GM18873 (cell line): Measurements from ENCODE around the gene METTL21A.
"Not testable (repeated sequence)": the region's sequence is repeated elsewhere in the genome, so short reads cannot be mapped to it uniquely, and the experiment has no call there.

Source experiments
- ATAC-seq: cut with Tn5 transposase; IDR thresholded peaks from one replicate; pipeline ENCODE4 v1.9.1; 2021; ENCODE audit warnings: mild to moderate bottlenecking, moderate library complexity, moderate number of reproducible peaks; ENCODE audit not compliant: unreplicated experiment, low FRiP score

Gene METTL21A

GRCh38 chr2:207625014-207625907 is at the start of gene METTL21A:
Gene METTL21A (minus strand): TSS chr2:207625394. CDS start chr2:207624375, 1,019 bp downstream.
- ATAC-seq = peak; percentile 59

- no peak for ATAC-seq
Measured at GRCh38 chr2:207674826-207675225, 49.6 kb upstream of the METTL21A start.

GRCh38 chr2:207674266-207674774 is 49.1 kb upstream of the METTL21A start:
- ATAC-seq = no peak

DNA sequence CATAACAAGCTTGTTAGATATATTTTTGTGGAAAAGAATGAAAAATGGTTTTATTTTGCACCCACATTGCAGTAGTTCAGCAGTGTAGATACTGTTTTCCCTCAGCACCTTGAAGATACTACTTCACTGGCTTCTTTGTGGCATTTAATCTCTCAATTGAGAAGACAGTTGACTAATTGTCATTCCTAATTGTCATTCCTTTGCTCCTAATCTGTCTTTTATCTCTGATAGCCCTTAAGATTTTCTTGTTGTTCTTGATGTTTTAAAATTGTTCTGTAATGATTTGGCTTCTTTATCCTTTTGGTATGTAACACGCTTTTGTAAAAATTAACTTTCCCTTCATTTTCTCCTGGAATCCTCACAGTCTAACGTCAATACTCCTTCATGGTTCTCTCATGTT is 48.2 kb upstream of the METTL21A start:
- no peak for ATAC-seq

DNA sequence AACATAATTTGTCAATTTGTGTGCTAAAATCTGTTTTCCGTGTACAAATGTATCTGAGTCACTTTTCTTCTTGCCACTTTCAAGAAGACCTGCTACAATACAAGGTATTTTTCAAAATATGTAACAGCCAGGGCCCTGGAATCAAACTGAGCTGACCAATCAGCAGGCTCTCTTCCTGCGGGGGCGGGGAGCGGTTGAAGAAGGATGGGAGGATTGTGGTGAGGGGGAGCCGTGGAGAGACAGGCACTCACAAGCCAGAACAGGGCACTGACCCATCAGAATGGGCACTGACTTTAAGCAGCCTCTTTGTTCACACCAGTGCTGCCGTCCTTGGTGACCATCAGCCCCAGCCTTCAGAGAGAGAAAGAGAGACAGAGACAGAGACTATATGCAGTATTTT is 45.7 kb upstream of the METTL21A start:
- ATAC-seq = no peak

DNA sequence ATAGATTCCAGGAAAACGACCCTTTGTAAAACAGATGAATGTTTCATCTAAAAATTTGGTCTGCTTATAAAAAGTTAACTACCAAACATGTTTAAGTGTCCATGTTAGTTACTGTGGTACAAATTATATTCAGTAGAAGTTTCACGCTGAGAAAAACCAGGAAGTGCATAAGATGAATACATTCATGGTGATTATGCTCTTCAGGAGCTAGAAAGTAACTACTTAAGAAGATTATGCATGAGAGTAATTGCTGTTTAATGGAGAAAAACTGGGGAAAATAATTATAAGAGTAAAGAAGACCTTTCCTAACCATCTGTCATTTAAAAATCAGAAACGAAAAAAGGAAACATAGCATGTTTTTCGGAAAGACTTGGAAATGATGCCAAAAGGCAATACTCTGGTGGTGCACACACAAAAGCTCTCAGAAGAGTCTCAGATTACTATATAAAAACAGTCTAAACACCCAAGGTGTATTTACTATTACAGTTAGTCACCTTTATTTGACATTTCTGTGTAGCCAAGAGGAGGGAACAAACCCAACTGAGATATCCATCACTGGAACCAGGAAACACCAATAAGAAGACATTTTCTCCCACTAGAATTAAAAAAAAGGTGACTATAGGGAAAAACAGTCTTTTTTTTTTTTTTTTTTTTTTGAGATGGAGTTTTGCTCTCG is 38.8 kb upstream of the METTL21A start:
- ATAC-seq = no peak

GRCh38 chr2:207662203-207662602 is 37.0 kb upstream of the METTL21A start:
- ATAC-seq = peak; percentile 99

- ATAC-seq = no peak
Measured at GRCh38 chr2:207660994-207661393, 35.8 kb upstream of the METTL21A start.

DNA sequence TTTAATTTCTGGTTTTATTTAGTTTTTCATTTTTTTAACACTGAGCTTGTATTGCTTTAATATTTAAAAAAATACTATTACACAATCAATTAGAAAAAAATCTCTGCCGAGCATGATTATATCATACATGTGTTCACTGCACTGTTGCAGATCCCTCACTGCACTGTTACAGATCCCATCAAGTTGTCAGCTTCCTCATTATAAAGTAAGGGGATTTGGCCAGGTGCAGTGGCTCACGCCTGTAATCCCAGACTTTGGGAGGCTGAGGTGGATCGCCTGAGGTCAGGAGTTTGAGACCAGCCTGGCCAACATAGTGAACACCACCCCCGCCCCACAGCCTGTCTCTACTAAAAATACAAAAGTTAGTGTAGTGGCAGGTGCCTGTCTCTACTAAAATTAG is 33.0 kb upstream of the METTL21A start:
- ATAC-seq = no peak

DNA sequence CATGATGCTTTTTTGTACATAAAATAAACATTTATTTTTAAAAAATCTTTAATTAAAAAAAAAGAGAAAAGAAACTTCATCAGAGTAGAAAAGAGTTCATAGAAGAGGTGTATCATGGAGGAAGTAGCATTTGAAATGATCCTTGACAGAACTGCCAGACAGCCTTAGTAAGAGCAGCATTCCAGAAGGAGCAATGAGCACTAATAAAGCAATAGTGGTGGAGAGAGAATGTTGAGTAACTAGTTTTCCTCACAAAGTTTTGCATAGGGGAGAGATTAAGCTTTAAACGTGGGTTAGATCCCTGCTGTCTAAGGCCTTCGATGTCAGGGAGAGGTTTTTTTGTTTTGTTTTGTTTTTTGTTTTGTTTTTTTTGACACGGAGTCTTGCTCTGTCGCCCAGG is 29.8 kb upstream of the METTL21A start:
- ATAC-seq = no peak

DNA sequence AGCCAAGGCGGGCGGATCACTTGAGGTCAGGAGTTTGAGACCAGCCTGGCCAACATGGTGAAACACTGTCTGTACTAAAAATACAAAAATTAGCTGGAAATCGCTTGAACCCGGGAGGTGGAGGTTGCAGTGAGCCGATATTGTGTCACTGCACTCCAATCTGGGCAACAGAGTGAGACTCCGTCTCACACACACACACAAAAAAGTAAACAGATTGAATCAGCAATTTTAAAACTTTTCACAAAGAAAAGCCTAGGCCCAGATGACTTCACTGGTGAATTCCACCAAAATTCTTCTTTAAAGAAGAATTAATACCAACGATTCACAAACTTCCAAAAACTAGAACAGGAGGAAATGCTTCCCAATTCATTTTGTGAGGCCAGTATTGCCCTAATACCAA is 21.4 kb upstream of the METTL21A start:
- ATAC-seq = not testable (repeated sequence)

GRCh38 chr2:207643892-207644291 is 18.7 kb upstream of the METTL21A start:
- ATAC-seq = no peak

GRCh38 chr2:207640661-207641060 is 15.5 kb upstream of the METTL21A start:
- no peak for ATAC-seq

GRCh38 chr2:207640160-207640559 is 15.0 kb upstream of the METTL21A start:
- ATAC-seq = no peak

DNA sequence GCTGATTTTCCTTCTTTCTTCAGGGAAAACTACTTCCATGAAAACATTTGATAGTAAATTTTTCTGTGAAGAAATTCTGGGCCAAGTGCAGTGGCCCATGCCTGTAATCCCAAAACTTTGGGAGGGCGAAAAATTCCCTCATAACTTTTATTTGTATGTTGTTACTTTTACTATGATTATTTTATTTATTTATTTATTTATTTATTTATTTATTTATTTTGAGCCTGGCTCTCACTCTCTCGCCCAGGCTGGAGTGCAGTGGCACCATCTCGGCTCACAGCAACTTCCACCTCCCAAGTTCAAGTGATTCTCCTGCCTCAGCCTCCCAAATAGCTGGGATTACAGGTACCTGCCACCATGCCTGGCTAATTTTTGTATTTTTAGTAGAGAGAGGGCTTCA is 14.1 kb upstream of the METTL21A start:
- ATAC-seq = not testable (repeated sequence)

- ATAC-seq = no peak
Measured at GRCh38 chr2:207635468-207636200, 10.4 kb upstream of the METTL21A start.

DNA sequence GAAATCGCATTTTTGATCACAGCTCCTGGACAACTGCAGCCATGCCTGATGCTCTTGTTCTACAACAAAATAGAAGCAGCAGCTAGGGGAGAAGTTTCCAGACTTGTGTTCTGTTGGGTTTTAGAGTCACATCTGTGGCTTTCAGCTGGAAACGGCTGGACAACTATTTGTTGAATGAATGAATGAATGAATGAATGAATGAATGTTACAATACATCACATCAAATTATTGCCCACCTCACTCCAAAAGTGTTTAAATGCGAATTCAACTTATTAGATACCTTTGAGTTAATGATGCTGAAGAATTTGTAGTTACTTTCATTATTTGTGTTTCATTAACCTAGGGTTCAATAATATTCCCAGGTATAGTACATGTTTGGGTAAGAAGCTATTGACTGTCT is 8.5 kb upstream of the METTL21A start:
- no peak for ATAC-seq

DNA sequence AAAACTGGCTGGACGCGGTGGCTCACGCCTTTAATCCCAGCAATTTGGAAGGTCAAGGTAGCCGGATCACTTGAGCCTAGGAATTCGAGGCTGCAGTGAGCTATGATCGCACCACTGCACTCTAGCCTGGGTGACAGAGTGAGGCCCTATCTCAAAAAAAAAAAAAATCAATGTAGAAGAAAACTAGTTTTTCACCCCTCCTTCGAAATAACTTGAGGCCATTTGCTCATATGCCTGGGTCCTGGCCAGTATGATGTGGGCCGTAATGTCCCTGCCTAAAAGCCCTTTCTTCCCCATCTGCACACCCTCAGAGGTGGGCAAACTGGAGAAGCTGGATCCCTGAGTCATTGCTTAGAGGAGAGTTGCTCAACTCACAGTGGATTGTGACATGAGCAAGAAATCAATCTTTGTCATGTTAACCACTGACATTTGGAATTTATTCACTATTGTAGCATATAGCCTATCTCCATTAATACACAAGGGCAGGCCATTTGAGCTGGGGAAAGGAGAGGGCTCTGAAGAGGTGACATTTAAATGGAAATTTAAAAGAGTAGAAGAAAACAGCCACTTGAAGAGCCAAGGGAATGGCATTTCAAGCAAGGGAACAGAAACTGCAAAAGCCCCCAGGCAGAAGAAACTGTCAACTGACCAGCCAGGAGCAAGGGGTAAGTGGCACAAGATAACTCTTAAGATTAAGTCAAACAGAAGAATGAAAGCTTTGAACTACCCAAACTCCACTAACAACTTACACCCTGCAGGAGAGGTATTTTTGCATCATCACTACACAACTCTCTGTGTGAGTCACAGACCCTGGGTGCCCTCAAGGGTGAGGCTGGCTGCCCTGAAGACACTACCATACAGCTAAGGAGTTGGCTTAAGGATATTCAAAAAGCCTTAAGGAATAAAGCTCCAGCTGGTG is 7.6 kb upstream of the METTL21A start:
- no peak for ATAC-seq

DNA sequence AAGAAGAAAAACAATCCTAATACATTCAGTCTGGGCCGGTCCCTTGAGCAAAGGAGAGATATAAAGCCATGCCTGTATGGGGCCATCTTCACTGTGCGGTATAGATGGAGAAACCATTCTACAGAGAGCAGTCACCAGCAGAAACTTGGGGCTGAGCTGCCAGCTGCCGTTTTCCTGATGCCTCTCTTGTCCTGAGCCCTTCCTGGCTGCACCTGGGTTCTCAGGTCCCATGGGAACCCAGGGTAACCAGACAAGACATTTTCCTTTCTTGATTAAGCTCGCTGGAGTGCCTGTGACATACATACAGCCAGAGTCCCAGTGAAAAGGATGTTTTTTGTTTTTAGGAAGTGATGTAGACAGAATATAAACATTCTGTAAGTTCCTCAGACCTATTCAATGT is 5.3 kb upstream of the METTL21A start:
- ATAC-seq = no peak

- ATAC-seq = no peak
Measured at GRCh38 chr2:207629553-207629952, 4.4 kb upstream of the METTL21A start.
